ENCODE measurements around the gene GPR142. TPM values are rescaled to one million over a fixed set of nuclear protein-coding genes. Genes with fewer than 3 reads are reported as not detected.

GPR142 gene
- total and polyA plus RNA-seq, 10 of the 15 experiments (the other 5 are each of a cell fraction or from before 2014, with no cell fraction given), result not detected

DNA sequence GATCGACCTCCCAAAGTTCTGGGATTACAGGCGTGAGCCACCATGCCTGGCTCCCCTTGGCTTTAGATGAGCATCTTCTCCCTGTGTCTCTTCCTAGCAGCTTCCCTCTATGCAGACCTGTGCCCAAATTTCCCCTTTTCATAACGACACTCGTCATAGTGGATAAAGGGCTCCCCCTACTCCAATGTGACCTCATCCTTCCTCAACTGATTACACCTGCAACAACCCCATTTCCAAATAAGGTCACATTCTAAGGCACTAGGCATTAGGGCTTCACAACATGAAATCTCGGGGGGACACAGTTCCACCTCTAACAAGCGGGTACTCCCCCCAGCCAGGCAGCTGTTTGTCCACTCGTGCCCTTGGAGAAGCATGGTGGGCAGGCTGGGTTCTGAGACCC is 31.0 kb upstream of the GPR142 start (continued):
- no peak for TF ChIP-seq RELB (IDR thresholded peaks at IDR 0.05; ENCODE audit: low read depth)
- TF ChIP-seq, protein P1, sequence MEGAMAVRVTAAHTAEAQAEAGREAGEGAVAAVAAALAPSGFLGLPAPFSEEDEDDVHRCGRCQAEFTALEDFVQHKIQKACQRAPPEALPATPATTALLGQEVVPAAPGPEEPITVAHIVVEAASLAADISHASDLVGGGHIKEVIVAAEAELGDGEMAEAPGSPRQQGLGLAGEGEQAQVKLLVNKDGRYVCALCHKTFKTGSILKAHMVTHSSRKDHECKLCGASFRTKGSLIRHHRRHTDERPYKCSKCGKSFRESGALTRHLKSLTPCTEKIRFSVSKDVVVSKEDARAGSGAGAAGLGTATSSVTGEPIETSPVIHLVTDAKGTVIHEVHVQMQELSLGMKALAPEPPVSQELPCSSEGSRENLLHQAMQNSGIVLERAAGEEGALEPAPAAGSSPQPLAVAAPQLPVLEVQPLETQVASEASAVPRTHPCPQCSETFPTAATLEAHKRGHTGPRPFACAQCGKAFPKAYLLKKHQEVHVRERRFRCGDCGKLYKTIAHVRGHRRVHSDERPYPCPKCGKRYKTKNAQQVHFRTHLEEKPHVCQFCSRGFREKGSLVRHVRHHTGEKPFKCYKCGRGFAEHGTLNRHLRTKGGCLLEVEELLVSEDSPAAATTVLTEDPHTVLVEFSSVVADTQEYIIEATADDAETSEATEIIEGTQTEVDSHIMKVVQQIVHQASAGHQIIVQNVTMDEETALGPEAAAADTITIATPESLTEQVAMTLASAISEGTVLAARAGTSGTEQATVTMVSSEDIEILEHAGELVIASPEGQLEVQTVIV (IDR thresholded peaks at IDR 0.05; ENCODE audit: borderline replicate concordance, partially characterized antibody), result no peak

- FAIRE-seq (no peak), DNase-seq (ENCODE audit: low read depth, low spot score) (no peak), ATAC-seq (no peak)
- no peak for TF ChIP-seq TCF7 (IDR thresholded peaks at IDR 0.05; ENCODE audit: borderline replicate concordance)
- TF ChIP-seq ZNF592 (IDR thresholded peaks at IDR 0.05), result no peak
- TF ChIP-seq CEBPZ (IDR thresholded peaks at IDR 0.05; ENCODE audit: low read depth, low read length), result no peak
- TF ChIP-seq RUNX3 (IDR thresholded peaks at IDR 0.05; ENCODE audit: low read length), result no peak
- TF ChIP-seq RCOR1 (conservative IDR thresholded peaks at IDR 0.05; ENCODE audit: low read depth, low read length), result no peak
- no peak for TF ChIP-seq CBFB (IDR thresholded peaks at IDR 0.05; ENCODE audit: low read depth)
- TF ChIP-seq NFIC (IDR thresholded peaks at IDR 0.05; ENCODE audit: low read depth, low read length), result no peak
- H3K4me1 ChIP-seq (ENCODE audit: control insufficient read depth, insufficient read depth, low read length), result peaks cover 3% of the 10 kb centered on the region; the same call in 1 of the 2 replicates
- ChIA-PET RAD21 (ENCODE audit: unreplicated experiment) (no interaction called here), CTCF (interaction anchor here (1.1 kb wide), 1 partner anchor 10 kb away, joined by 3 read pairs; no protein-coding TSS in a partner anchor), POLR2A (no interaction called here), SMC1A (ENCODE audit: uncharacterized antibody, unreplicated experiment) (no interaction called here)
- H2AFZ ChIP-seq (ENCODE audit: control insufficient read depth, low read depth, low read length), result no peak overlapping the region
- no peaks in the 10 kb centered on the region for H3K36me3 ChIP-seq (ENCODE audit: control insufficient read depth in 2 of 2, insufficient read depth in 2 of 2, low read length in 1 of 2)
- intact Hi-C loops (cut with micrococcal nuclease; ENCODE audit: unreplicated experiment), result no loop called here
- no peak overlapping the region for H3K4me3 ChIP-seq
- WGBS (ENCODE audit: insufficient coverage, insufficient replicate concordance, low lambda C conversion rate, missing lambda C conversion rate), result 31% methylated on average over 12 of the region's 12 CpGs
- in situ Hi-C loops (cut with MboI), result no loop called here
- H3K27ac ChIP-seq (ENCODE audit: control insufficient read depth, insufficient read depth), result no peak overlapping the region
- H3K9me3 ChIP-seq (replicated peaks; ENCODE audit: control insufficient read depth, insufficient read depth, low read length), result no peaks in the 10 kb centered on the region
- no peaks in the 10 kb centered on the region for H3K79me2 ChIP-seq (ENCODE audit: control insufficient read depth, insufficient read depth, low read length)
- BruUV-seq (replicated peaks), result no TSS peak
- no peaks in the 10 kb centered on the region for H4K20me1 ChIP-seq (ENCODE audit: control insufficient read depth, insufficient read depth)
- H3K9ac ChIP-seq (ENCODE audit: control insufficient read depth, insufficient read depth, low read length), result no peak overlapping the region
- no peak overlapping the region for H3K4me2 ChIP-seq (ENCODE audit: control insufficient read depth, insufficient read depth)
- H3K27me3 ChIP-seq (replicated peaks in 1 of 2; ENCODE audit: control insufficient read depth in 2 of 2, insufficient read depth in 2 of 2, low read length in 1 of 2), result no peaks in the 10 kb centered on the region; a peak in 2 of 4 replicates
These were observed 29.3 kb upstream of the GPR142 start for GRCh38 chr17:74337834-74338500.

Measured in GM12878 (cell line).